WERI-Rb-1 (cell line): ENCODE results near the gene SBK1.

Experiments
- DNase-seq: peaks from one replicate; pipeline ENCODE4 v3.0.0-alpha.2; 2020
- H3K27ac ChIP-seq: fragments of 250-450 bp; sonication (Bioruptor Pico); 2 replicates; pipeline ENCODE4 v1.5.1; 2020; ENCODE audit warnings: mild to moderate bottlenecking, moderate library complexity
- H3K27me3 ChIP-seq: fragments of 250-450 bp; sonication (Bioruptor Pico); 2 replicates; pipeline ENCODE4 v1.5.1; 2021; ENCODE audit warnings: mild to moderate bottlenecking, low read depth, moderate library complexity; ENCODE audit not compliant: insufficient read depth, severe bottlenecking
- H3K36me3 ChIP-seq: fragments of 250-450 bp; sonication (Bioruptor Pico); 2 replicates; pipeline ENCODE4 v1.5.1; 2020; ENCODE audit warnings: mild to moderate bottlenecking, moderate library complexity
- H3K4me3 ChIP-seq: 2 replicates; pipeline ENCODE4 v1.5.1; 2011; ENCODE audit warnings: low read depth, mild to moderate bottlenecking, control low read depth, low read length
- H3K9me3 ChIP-seq: fragments of 250-450 bp; sonication (Bioruptor Pico); 2 replicates; pipeline ENCODE4 v1.5.1; 2021; ENCODE audit warnings: mild to moderate bottlenecking, moderate library complexity; ENCODE audit not compliant: severe bottlenecking
- TF ChIP-seq, protein P1 (sequence below): IDR thresholded peaks from 2 replicates; pipeline ENCODE4 v1.5.1; 2011; ENCODE audit warnings: low read depth, mild to moderate bottlenecking, control low read depth, inconsistent platforms, low read length

Gene SBK1

DNA sequence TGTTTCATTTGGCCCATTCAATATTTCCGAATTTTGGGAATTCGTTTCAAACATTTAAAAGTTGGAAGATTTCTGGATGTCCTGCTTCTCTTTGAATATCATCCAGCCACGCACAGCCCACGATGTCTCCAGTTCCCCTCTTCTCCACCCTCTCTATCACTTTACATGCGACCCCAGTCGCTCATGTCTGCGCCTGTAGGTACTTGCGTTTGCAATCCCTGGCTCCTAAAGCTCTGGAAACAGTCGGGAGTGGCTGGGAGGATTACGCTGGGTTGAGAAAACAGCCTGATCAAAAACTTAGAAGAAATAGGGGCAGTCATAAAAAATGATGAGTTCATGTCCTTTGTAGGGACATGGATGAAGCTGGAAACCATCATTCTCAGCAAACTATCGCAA, 1.5 kb upstream of the SBK1 start:
- Histone ChIP-seq H3K4me3 (peak overlapping the region; percentile 19), H3K36me3 (peaks cover 16% of the 10 kb centered on the region), H3K27ac (peak overlapping the region; percentile 77), H3K27me3 (no peaks in the 10 kb centered on the region), H3K9me3 (no peaks in the 10 kb centered on the region)
- DNase-seq: no peak
- TF ChIP-seq, protein P1, sequence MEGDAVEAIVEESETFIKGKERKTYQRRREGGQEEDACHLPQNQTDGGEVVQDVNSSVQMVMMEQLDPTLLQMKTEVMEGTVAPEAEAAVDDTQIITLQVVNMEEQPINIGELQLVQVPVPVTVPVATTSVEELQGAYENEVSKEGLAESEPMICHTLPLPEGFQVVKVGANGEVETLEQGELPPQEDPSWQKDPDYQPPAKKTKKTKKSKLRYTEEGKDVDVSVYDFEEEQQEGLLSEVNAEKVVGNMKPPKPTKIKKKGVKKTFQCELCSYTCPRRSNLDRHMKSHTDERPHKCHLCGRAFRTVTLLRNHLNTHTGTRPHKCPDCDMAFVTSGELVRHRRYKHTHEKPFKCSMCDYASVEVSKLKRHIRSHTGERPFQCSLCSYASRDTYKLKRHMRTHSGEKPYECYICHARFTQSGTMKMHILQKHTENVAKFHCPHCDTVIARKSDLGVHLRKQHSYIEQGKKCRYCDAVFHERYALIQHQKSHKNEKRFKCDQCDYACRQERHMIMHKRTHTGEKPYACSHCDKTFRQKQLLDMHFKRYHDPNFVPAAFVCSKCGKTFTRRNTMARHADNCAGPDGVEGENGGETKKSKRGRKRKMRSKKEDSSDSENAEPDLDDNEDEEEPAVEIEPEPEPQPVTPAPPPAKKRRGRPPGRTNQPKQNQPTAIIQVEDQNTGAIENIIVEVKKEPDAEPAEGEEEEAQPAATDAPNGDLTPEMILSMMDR: no peak

DNA sequence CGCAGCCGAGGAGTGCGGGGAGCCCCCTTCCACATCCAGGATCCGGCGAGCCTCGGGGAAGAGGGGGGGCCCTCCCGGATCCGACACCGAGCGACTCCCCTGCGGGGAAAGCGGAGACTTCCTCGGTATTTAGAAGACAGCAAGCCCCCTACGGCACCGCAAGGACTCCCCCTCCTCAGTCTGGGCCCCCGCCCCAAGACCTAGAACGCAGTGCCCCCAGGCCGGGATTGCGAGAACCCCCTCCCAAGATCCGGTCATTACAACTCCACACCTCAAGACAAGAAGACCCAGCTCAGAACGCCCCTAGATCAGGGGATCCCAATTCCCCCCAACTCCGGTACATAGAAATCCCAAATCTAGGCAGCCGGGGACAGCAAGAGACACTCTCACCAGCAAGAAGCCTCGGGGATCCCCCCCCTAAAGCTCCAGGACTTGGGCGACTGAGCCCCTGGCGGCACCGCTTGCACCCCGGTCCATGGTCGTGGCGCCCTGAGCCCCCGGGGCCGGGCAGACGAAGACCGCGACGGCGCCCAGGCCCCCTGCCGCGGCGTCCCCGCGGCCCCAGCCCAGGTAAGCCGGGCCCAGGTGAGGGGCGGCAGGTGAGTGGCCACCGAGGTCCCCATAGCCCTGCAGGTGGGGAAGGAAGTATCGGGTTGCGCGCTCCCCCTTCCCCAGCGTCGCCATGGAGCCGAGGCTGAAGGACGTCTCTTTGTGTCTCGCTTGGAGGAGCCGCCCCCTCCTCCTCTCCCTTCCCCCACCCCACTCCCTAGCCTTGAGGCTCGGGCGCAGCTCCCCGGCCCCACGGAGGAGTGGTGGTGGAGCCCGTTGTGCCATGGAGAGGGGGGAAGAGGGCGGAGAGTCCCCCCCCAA, 641 bp downstream of the SBK1 start:
- no peaks in the 10 kb centered on the region for H3K27me3 ChIP-seq
- TF ChIP-seq, protein P1: no peak
- peak overlapping the region; percentile 93 for H3K4me3 ChIP-seq
- H3K9me3 ChIP-seq: no peaks in the 10 kb centered on the region
- peak overlapping the region; percentile 85 for H3K27ac ChIP-seq
- DNase-seq: peak; percentile 65
- peaks cover 14% of the 10 kb centered on the region for H3K36me3 ChIP-seq

DNA sequence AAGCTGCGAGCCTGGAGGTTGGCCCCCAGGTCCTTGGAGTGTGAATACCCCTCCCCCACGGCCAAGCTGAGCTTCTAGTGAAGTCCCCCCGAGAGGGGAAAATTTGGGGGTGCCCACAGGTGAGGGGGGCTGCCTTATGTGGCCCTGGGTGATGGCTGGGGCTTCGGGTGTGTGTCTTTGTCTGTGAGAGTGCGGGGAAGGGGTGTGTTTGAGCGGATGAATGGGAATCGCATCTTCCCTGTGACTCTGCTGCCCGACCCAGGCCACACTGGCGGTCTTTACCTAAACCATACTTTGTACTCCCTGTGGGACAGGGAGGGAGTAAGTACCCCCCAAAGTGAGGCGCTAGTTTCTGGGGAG, 1.3 kb downstream of the SBK1 start:
- Histone ChIP-seq H3K4me3 (peak overlapping the region; percentile 93), H3K27me3 (no peaks in the 10 kb centered on the region), H3K36me3 (peaks cover 14% of the 10 kb centered on the region), H3K9me3 (no peaks in the 10 kb centered on the region), H3K27ac (peak overlapping the region; percentile 85)
- DNase-seq: no peak
- TF ChIP-seq, protein P1: no peak

DNA sequence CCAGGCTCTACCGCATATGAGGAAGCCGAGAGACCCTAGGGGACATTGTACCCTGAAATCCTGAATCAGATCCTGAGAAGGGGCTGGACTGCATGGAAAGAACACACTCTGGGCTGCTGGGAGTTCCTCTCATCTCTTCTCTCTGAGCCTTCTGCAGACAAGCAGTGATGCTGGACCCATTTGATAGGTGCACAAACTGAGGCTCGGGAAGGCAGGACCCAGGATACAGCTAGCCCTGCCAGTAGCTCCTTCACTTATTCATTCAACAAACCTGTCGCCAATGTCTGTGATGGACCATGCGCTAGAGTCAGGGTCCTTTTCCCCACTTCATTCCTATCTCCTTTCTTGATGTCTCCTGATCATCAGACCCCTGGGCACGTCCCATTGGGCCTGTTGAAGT, 1.9 kb downstream of the SBK1 start:
- H3K4me3 ChIP-seq: no peak overlapping the region
- TF ChIP-seq, protein P1: no peak
- H3K27ac ChIP-seq: no peak overlapping the region
- no peaks in the 10 kb centered on the region for H3K9me3 ChIP-seq
- peaks cover 17% of the 10 kb centered on the region for H3K36me3 ChIP-seq
- no peaks in the 10 kb centered on the region for H3K27me3 ChIP-seq
- DNase-seq: no peak

DNA sequence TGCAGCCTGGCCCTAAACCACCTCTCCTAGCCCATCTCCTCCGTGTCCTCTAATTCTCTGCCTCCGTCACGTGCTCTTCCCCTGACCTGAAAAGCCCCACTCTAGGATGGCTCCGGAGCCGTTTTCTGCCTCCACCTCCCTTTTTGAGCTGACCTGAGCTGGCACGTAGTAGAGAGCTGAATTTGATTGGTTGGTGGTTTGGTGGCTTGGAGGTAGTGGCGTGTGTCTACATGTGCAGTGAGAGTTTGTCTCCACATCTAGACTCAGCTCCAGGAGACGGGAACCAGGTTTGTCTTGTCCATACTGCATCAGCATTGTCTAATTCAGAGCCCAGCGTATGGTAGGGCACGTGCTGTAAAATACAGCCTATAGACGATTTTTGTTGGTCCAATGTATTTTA, 3.0 kb downstream of the SBK1 start:
- no peaks in the 10 kb centered on the region for H3K9me3 ChIP-seq
- no peaks in the 10 kb centered on the region for H3K27me3 ChIP-seq
- no peak overlapping the region for H3K4me3 ChIP-seq
- H3K27ac ChIP-seq: no peak overlapping the region
- TF ChIP-seq, protein P1: no peak
- H3K36me3 ChIP-seq: peaks cover 22% of the 10 kb centered on the region
- DNase-seq: no peak

DNA sequence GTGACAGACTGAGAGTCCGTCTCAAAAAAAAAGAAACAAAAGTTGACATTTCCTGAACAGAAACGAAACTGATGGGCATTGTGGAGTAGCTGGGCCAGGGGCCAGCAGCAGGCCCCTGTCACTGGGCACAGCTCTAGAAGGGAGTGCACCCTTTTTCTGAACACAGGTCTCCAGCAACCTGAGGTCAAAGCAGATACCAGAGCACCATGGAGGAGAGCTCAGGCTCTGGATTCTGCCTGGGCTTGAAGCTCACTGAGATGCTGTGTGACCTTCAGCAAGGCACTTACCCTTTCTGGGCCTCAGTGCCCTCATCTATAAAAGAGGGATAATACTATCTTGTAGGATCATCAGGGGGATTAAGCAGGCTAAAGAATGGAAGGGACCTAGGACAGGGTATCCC, 5.0 kb downstream of the SBK1 start:
- no peak for DNase-seq
- Histone ChIP-seq H3K36me3 (peaks cover 26% of the 10 kb centered on the region), H3K27me3 (no peaks in the 10 kb centered on the region), H3K27ac (no peak overlapping the region), H3K4me3 (no peak overlapping the region), H3K9me3 (no peaks in the 10 kb centered on the region)
- TF ChIP-seq, protein P1: no peak
